GM18909 (cell line): ENCODE results near the gene PER1.
A peak's percentile ranks its signal among the peaks of the same experiment; 100 is the strongest.
"Not testable (repeated sequence)": the region's sequence is repeated elsewhere in the genome, so short reads cannot be mapped to it uniquely, and the experiment has no call there.

Experiments used
- ATAC-seq: cut with Tn5 transposase; IDR thresholded peaks from one replicate; pipeline ENCODE4 v1.9.1; 2021; ENCODE audit warnings: mild to moderate bottlenecking; ENCODE audit not compliant: unreplicated experiment, poor library complexity

PER1 gene

DNA sequence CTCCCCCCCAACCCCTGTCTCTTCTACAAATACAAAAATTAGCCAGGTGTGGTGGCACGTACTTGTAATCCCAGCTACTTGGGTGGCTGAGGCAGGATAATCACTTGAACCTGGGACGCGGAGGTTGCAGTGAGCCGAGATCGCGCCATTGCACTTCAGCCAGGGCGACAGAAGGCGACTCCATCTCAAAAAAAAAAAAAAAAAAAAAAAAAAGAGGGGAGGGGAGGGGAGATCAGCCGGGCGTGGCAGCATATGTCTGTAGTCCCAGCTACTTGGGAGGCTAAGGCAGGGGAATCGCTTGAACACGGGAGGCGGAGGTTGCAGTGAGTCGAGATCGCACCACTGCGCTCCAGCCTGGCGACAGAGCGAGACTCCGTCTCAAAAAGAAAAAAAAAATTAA lies 18.0 kb upstream of the PER1 start:
- not testable (repeated sequence) for ATAC-seq

DNA sequence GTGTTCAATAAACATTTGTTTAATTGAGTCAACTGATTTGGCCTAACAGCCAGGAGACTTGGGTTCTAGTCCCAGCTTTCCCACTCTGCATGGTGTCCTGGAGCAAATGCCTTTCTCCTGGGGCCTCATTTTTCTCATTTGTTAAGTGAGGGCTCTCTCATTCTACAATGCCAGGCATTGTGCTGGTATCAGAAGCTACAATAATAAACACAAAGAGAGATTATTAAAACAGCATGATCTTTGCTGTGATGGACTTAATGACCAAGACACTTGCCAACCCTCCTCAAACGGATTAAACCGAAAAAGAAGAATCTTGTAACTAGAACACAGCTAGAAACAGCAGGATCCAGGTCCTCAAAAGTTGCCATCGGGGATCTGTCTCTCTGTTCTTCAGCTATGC lies 15.3 kb upstream of the PER1 start:
- no peak for ATAC-seq

DNA sequence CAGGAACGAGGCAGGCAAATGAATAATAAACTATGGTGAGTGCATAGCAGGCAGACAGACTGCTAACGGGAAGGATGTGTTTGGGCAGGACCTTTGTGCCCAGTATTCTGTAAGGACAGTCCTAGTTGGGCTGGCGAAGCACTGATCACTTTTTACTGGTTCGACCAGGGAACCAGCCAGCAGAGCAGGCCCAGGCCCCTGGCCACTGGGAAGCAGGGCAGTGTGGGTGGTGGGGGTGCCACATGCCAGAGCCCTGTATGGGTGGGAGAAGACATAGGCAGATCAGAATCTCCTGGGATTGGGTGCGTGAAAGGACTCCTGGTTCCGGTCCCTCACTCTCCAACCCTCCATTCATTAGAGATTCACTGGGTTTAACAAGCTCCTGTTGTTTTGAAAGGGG lies 14.5 kb upstream of the PER1 start:
- ATAC-seq, result no peak

DNA sequence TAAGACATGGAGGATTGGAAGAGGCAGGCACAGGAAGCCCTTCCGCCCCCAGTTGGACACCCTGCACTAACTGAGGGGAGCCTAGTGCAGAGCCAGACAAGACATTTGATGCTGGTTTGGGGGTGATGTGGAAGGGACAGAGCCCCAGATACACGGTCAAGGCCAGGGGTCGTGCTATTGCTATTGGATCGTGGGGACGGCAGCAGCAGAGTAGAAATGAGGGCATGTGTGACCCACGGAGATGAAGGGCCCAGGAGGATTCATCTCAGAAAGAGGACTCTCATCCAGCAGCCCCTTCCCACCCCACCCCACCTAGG lies 12.6 kb upstream of the PER1 start:
- no peak for ATAC-seq

DNA sequence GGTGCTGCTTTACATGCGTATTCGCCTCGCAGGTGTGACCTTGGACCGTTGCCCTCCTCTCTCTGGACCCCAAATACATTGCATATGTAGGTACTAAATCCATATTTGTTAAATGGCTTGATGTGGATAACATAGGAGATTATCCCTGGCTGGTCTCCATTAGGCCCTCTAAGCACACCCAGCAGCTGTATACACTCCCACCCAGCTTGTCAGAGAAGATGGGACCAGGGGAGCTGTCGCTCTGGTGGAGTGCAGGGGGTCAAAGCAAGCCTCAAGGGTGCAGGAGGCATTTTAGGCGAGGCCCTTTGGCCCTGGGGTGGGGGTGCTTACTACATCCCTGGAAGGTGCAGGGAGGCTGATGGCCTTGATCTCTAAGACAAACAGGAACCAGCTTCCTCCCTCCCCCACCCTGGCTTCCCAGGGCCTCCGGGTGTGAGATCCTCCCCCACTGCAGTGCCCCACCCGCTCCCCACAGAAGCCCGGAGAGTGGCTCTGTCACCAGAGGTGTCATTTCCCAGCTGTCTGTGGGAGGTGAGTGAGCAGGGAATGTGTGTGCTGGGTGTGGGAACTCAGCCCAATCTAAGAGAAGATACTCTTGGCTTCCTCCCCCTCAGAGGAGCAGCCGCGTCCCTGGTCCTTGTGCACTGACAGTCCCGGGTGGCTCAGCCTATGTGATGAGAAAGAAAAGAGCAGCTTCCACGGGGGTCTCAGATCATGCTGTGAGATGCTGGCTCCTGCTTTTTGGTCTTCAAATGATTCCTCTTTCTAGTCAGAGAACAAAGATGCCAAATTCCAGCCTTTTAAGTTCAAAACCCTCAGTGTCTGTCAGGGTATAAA lies 12.0 kb upstream of the PER1 start:
- ATAC-seq, result no peak

DNA sequence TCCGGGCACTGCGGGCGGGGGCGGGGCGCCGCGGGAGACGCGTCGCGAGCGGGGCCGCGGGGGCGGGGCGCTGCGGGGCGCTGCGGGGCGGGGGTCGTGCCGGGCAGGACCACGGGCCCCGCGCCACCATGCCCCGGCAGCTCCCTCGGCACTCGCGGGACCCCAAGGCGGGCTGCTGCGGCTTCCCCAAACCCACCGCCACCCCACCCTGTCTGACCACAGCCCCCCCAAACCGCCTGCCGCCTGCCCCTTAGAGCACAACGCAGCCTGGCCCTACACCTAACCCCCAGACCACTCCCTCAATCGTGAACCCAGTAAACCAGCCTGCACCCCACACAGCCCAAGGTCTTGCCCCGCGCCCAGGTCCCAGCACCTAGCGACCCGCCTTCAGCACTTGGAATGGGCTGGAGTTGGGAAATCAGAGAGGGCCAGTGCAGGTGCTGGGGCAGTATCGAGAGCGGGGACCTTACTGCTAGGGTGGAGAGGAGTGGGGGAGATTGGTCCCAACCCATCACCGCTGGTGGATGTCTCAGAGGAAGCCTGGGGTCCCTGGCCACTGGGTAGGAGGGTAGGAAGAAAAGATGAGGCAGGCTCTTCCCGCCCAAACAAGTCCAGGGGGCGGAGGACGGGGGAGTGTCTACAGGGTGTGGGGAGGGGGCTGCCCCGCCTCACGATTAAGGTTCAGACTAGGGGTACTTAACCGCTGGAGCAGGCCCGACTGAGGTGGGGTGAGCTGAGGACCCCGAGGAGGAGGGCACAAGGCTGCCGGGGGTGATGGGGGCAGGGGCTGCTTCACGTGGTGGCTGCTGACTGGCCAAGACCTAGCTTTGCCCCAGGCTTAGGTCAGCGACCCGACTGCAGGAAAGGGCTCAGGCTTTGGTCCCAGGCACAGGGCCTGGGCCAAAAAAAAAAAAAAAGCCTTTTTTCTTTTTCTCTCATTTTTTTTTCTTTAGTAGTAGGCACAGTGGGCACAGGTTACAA lies 11.1 kb upstream of the PER1 start:
- no peak for ATAC-seq

DNA sequence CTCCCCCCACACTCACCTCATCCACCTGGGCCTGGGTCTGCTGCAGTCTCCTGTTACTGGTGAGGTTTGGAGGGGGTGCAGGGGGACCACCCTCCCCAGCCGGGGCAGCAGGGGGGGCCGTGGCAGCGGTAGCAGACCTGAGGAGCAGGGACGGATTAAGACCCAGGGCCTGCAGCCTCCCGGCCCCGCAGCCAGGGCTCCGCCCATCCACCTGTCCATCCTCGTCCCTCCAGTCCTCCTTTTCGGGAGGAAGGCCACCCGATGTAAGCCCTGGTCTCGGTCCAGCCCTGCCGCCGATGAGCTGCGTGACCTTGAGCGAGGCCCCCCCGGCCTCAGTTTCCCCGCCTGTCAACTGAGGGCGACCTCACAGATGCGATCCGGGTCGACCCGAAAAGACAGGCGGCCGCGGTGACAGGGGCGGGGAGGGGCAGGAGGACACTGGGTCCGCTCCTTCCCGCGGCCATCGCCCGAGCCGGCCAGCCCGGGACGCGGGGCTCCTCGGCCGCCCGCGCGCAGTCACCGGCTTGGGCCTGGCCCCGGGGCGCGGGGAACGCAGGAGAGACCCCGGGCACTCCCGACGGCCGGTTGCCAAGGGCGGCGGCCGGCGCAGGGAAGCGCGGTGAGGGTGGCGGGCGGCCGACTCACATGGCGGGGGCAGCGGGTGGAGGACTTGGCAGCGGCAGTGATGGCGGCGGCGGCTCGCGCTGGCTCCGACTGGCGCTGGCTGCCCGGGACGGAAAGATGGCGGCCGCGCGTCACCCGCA lies 10.2 kb upstream of the PER1 start, which contains the start of gene VAMP2:
Gene VAMP2, minus strand, starts transcription at position 716 of the 764 bp plus-strand sequence. Its CDS starts 69 bp downstream, at position 647.
- ATAC-seq, result peak; percentile 54

DNA sequence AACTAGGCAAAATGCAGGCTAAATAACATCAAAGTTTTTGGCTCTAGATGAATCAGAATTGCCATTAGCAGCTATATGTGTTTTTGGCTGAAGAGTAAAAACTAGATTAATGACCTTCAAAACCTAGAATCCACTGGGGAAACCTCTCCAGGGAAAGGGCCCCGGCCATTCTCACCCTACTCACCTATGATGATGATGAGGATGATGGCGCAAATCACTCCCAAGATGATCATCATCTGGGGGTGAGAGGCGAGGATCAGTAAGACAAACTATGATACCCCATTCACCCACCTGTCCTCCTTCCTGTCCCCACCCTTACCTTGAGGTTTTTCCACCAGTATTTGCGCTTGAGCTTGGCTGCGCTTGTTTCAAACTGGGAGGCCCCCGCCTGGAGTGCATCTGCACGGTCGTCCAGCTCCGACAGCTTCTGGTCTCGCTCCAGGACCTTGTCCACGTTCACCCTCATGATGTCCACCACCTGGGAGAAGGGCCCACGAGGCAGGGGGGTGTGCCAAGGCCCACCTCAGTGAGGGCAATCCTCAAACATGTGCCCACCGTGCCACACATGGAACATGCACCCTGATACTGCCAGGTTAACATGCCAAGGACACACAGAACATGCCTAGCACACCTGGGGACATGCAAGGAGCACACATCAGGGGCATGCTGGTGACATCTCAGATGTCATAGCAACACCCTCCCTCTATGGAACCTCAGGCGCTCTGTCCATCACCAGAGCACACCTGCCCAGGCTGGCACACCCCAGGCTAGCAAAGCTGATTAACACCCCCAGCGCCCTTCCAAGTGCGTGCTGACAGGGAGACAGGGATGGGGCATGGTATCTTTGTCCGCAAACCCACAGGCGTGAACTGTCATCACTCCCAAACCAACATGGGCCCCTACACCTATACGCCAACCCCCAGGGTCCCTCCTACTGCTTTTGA lies 9.4 kb upstream of the PER1 start:
- ATAC-seq, result no peak

DNA sequence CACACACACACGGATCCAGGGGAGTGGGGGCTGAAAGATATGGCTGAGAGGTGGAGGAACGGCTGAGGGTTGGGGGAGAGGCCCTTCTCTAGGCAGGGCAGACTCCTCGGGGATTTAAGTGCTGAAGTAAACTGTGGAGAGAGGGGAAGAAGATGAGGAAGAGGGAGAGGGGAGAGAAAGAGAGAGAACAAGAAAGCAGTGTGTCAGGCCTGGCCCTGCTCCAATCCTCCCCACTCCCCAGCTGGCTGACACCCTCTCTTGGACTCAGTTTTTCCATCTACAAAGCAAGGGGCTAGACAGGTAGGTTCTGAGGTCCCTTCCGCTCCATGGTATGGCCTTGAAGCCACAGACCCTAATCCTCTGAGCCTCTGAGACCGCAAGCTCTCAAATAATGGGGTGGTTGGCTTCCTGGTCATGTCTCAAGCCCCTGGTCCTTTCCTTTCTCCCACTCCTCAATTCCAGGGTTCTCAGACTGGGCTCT lies 8.6 kb upstream of the PER1 start:
- no peak for ATAC-seq

DNA sequence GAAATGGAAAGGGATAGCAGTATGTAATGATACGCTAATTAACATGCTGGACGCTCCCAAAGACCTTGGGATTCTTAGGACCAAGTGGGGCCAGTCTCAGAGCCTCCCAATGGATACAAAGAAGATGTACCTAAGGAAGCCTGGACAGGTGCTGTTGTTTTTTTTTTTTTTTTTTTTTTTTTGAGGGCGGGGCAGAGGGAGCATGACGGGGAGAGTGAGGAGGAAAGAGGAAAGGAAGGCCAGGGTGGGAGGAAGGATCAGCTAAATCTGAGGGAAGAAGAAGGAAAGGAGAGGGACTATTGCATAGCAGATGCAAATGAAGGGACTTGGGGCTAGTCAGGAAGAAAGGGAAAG lies 8.0 kb upstream of the PER1 start:
- no peak for ATAC-seq

DNA sequence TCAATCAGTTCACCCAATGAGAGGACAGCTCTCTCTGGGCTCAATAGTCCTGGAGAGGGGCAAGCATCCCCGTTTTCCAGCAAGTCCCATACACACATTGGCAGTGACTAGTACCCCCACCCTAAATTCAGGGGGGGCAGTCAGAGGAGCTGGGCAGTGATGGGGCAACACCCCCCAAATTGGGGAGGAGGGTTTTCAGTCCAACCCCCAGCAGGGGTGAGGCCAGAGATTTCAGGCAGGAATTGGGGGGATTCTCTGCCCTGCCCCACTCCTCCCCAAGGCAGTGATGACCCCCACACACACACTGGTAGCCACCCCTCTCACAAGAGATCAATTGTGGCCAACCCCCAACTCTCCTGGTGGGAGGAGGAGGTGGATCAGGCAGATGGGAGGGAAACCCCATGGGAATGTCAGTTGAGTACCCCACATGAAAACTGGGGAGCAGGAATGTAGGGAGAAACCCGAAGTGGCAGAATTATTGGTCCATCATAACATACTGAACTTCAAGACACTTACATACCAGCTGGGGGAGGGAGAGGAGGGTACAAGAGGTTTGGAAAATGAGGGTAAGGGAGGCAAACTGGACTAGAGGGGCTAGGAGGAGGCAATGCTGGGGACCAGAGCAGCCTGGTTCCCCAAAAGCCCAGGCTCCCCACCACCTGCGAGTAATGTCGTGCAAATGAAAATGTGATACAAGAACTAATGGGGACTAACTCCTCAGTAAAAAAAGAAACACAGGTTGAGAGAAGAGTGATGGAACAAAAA lies 7.4 kb upstream of the PER1 start:
- no peak for ATAC-seq

DNA sequence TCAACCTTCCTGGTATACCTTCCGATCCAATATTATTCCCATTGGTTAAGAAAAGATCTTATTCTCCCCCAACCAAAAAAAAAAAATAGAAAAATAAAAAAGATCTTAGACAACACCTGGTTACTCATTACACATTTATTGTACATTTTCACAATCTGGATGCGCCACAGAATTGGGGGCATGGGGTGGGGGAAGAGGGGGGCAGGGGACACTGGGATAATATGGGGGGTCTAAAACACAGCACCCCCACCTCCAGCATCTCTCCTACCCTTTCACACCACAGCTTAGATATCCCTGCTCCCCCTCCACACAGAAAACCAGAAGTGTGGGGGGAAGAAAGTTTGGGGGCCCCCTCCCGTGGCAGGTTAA lies 6.8 kb upstream of the PER1 start:
- no peak for ATAC-seq

DNA sequence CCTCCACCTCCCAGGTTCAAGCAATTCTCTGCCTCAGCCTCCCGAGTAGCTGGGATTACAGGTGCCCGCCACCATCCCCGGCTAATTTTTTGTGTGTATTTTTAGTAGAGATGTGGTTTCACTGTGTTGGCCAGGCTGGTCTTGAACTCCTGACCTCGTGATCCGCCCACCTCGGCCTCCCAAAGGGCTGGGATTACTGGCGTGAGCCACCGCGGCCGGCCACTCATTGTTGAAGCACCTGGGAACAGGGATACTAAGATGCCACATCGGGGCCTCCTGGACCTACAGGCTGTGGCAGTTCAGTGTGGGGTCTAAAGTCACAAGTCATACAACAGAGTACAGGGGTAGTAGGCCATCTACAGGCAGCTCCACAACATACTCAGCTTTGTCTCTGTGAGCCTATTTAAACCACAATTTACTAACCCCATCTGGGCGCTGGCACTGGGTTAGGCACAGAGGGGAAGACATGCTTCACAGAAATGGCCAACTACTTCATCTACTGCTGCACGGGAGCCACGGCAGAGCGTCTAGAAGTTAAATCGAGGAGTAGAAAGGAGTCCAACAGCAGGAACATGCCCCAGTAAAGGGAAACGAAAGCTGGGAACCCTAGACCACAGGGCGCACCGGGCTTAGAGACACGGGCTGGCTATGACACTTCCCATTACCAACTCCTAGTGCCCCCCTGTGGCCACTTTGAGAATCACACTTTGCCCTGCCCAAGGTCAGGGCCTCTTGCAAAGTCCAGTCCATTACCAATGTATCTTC lies 6.2 kb upstream of the PER1 start:
- ATAC-seq, result no peak

DNA sequence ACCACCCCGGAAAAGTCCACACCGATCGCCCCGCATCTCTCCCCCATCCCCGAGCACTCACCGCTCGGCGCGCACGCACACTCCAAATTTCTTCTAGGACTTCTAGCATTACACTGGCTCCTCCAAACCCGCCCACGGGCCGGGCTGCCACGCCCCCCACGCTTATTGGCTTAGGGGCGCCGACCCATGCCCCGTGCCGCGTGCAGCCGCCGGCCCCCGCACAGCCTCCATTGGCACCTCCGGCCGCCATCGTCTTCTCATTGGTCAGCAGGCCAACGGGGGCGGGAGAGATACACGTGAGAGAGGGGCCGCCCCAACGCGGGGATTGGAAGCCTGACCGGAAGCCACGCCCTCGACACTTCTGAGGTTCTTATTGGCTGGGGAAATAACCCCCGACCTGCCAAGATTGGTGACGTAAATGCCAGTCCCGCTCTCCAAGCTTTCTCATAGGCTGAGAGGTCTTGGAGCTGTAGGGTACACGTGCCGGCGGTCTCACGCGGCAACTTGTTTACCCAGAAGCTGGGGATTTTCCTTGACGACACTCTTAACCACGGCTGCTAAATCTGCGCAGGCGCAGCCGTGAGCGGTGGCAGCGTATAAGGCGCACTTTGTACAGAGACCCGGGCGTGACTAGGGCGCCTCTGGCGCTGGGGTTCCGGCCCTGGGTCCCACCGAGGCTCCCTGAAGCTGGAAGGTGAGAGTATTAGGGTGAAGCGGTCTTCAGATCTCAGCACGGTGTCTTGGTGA lies 4.2 kb upstream of the PER1 start:
- peak; percentile 88 for ATAC-seq

DNA sequence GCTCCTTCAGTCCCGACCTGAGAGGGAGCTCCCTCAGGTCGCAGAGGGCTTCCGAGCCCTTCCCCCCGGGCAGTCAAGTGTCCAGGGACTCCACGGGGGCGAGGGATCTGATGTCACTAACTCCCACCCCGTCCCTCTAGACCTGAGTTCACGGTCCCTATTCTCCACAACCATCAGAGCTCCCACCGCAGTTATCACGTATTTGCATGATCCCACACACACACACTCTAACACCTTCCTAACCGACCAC lies 3.7 kb upstream of the PER1 start:
- no peak for ATAC-seq

DNA sequence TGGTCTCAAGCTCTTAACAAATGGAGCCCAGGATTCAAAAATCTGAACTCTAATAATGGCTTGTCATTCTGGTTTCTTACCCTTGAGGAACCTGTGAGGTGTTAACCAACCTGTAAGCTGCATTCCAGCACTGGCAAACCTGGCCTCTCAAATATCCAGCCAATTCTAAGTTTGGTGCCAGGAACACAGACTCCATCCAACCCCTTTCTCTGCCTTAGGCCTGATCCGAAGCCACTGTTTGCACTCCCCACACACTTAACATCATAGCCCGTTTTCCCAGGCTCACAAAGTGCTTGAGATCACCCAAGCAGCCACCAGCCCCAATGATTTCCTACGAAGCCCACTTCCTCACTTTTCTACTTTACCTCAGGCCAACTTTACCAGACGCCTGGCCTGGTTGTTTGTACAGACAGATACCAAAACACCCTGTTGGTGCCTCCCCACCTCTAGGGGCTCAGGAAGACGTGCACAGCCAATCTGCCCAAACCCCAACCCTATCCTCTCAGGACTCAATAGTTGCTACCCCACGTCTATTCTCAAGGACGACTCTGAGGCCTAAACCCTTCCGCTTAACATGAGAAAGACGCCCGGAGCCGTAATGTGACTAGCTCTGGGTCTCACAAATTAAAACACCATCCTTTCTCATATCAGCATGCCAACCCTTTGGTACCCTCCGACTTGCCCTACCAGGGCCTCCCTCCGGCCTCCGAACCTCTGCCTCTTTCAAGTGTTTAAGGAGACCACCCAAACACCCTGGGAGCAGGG lies 3.2 kb upstream of the PER1 start:
- ATAC-seq, result no peak

DNA sequence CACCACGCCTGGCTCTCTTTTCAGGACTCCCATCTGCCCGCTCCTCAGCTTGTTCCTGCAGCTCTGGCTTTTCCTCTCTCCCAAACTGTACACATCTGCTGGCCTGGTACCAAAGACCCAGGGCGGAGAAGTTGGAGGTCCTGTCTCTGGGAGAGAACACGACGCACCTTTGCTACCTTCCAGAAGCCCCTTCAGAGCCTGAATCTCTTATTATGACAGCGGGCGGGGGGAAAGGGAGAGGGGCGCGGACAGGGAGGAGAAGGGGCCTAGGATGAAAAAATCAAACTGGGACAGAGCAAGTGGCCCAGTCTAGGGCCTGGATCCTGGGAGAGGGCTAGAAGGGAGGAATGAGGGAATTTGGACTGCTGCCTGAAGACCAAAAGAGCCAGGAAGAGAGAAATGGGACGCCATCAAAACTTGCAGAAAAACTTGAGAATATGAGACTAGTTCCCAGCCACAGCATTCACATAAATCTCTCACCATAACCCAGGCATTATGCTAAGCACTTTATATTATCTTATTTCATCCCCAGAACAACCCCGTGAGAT lies 2.5 kb upstream of the PER1 start:
- no peak for ATAC-seq
